T-cell (primary cell): ENCODE data around the gene E4F1. TPM values are rescaled to one million over a fixed set of nuclear protein-coding genes. Genes with fewer than 3 reads are reported as not detected.

Experiments used
- ATAC-seq, 4 experiments: fragments of 200-7000 bp in 3 of 4; fragments of 150-1000 bp in 1 of 4; cut with Tn5 transposase; replicated peaks in 1 of 4; 1 replicate in 3 of 4; 2 replicates in 1 of 4; pipeline ENCODE4 v1.10.0; 2021; ENCODE audit warnings: moderate library complexity in 3 of 4, mild to moderate bottlenecking in 2 of 4, moderate number of reproducible peaks in 1 of 4
- CTCF ChIA-PET, 2 donors: fragments of 300-600 bp; sonication (Branson Sonifier 250); formaldehyde crosslinking; loops; one replicate each; lab custom pipeline; 2022; ENCODE audit warnings: antibody characterized with exemption in 2 of 2; lab: Charles Lee
- POLR2A ChIA-PET, 2 donors: fragments of 300-600 bp; sonication (Branson Sonifier 250); formaldehyde crosslinking; loops; one replicate each; lab custom pipeline; 2022; ENCODE audit warnings: antibody characterized with exemption in 2 of 2; lab: Charles Lee
- DNase-seq, 35 experiments: peaks; one replicate each; pipeline versions ENCODE4 v3.0.0 to v3.0.0-alpha.2; 2013 to 2023
- H3K27ac ChIP-seq: one replicate; pipeline ENCODE4 v1.5.1; 2013; ENCODE audit warnings: low read length
- H3K27me3 ChIP-seq, 2 experiments: replicated peaks in 1 of 2; 1 replicate in 1 of 2; 2 replicates in 1 of 2; pipeline versions ENCODE4 v1.6.1 to v1.7.0; 2013; ENCODE audit warnings: low read length in 1 of 2, mixed read lengths in 1 of 2; ENCODE audit not compliant: control insufficient read depth in 2 of 2, insufficient read depth in 2 of 2; ENCODE audit errors: extremely low read depth in 1 of 2
- H3K36me3 ChIP-seq, 2 donors: 1 replicate in 1 of 2; 2 replicates in 1 of 2; pipeline versions ENCODE4 v1.6.1 to v1.7.0; 2013; ENCODE audit warnings: low read length in 1 of 2; ENCODE audit not compliant: control insufficient read depth in 2 of 2, insufficient read depth in 1 of 2; ENCODE audit errors: extremely low read depth in 1 of 2
- H3K4me1 ChIP-seq, 2 experiments: 1 replicate in 1 of 2; 2 replicates in 1 of 2; pipeline versions ENCODE4 v1.6.1 to v1.7.0; 2013; ENCODE audit warnings: low read length in 2 of 2, mixed read lengths in 1 of 2; ENCODE audit not compliant: insufficient read depth in 2 of 2, control insufficient read depth in 1 of 2; ENCODE audit errors: extremely low read depth in 1 of 2
- H3K4me3 ChIP-seq, 2 donors: 1 replicate in 1 of 2; 2 replicates in 1 of 2; pipeline versions ENCODE4 v1.5.1 to v1.7.0; 2013; ENCODE audit warnings: mild to moderate bottlenecking in 2 of 2, low read length in 1 of 2, moderate library complexity in 1 of 2; ENCODE audit not compliant: control insufficient read depth in 1 of 2; ENCODE audit errors: extremely low read depth in 1 of 2
- H3K9me3 ChIP-seq: 2 replicates; pipeline ENCODE4 v1.7.0; 2013
- H3K27ac Mint-ChIP-seq, 2 donors: one replicate each; pipeline ENCODE4 v1.8.0; 2020 to 2021; ENCODE audit warnings: mild to moderate bottlenecking in 2 of 2, mixed read lengths in 2 of 2
- H3K27me3 Mint-ChIP-seq, 2 donors: one replicate each; pipeline ENCODE4 v1.8.0; 2021 to 2022; ENCODE audit warnings: mixed read lengths in 2 of 2
- H3K36me3 Mint-ChIP-seq: one replicate; pipeline ENCODE4 v1.8.0; 2021; ENCODE audit warnings: mixed read lengths
- H3K4me1 Mint-ChIP-seq, 3 donors: one replicate each; pipeline ENCODE4 v1.8.0; 2020 to 2022; ENCODE audit warnings: mixed read lengths in 3 of 3, mild to moderate bottlenecking in 1 of 3
- H3K4me3 Mint-ChIP-seq, 3 donors: one replicate each; pipeline ENCODE4 v1.8.0; 2020 to 2022; ENCODE audit warnings: mild to moderate bottlenecking in 3 of 3, mixed read lengths in 3 of 3, moderate library complexity in 3 of 3
- H3K9me3 Mint-ChIP-seq, 3 donors: one replicate each; pipeline ENCODE4 v1.8.0; 2020 to 2022; ENCODE audit warnings: mixed read lengths in 3 of 3
- WGBS: methylation state at CpG from one replicate; pipeline ENCODE4 v1.1.5; 2013; ENCODE audit warnings: missing lambda C conversion rate; ENCODE audit not compliant: insufficient coverage; 5-methylcytosine and 5-hydroxymethylcytosine counted together
- total RNA-seq, 35 experiments: library from RNA in 6 of 35; stranded (reverse) in 6 of 35; fragments of 120-200 nt in 1 of 35; gene quantifications; one replicate each; pipeline versions ENCODE4 v1.2.1 to v1.2.4 and lab custom pipeline; 2013 to 2026

The E4F1 gene
- total RNA-seq, 5 donors from 2014 or later (not counting 1 experiment from before 2014, with no cell fraction given), result 32.8 to 52.0 (median 47.0) TPM

DNA sequence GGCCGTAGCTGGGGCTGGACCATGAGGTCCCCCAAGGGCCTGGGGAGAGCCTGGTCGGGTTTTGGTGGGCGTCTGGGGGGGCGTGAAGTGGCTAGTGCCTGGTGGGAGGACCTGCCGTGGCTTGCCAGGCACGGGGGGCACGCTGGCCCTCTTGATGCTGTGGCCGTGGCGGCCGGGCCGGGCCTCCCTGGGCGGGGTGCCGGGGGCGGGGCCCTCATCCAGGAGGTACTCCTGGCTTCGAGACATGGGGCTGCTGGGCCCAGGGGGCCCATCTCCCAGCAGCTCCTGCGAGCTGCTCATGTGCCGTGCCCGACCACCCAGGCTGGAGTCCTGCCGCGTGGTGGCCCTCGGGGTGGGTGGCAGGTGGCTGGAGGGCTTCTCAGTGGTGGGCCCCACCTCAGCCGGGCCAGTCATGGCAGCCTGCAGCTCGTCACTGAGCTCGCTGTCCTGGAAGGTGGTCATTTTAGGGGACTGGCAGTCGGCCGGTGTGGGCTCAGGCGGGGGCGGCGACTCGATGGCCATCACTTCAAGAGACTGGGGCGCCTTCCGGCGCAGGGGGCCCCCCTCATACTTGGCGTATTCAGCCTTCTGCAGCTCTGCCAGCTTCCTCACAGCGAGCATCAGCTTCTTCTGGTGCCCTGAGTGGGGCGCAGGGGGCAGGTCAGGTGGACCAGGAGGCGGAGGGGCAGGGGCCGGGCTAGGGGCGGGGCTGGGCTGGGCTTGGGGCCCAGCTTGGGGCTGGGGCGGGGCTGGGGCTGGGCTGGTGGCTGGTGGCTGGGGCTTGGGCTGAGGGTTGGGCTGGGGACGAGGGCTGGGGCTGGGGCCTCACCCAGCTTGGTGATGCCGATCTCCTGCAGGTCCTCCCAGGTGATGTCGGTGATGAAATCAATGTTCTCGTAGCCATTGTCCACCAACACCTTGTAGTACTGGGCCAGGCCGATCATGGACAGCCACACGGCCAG is 42.1 kb upstream of the E4F1 start:
- ATAC-seq (no peak), DNase-seq (no peak)
- ChIA-PET CTCF (no interaction called here), POLR2A (interaction anchor here in 1 of 2 donors (0.6 kb wide), 1 partner anchor 124 kb away, joined by 3 read pairs; no protein-coding TSS in a partner anchor)
- no peaks in the 10 kb centered on the region for H3K9me3 ChIP-seq
- Mint-ChIP-seq H3K4me1 (peaks cover 0 to 1% (median 0%) of the 10 kb centered on the region in 3 donors), H3K9me3 (no peaks in the 10 kb centered on the region), H3K27me3 (no peaks in the 10 kb centered on the region), H3K27ac (no peak overlapping the region), H3K36me3 (peaks cover under 1% of the 10 kb centered on the region), H3K4me3 (no peak overlapping the region)
- H3K36me3 ChIP-seq, result no peaks in the 10 kb centered on the region
- peaks cover 0 to 6% of the 10 kb centered on the region in 2 experiments for H3K4me1 ChIP-seq
- WGBS, result 88% methylated on average over 43 of the region's 46 CpGs
- no peak overlapping the region for H3K27ac ChIP-seq
- no peaks in the 10 kb centered on the region for H3K27me3 ChIP-seq
- H3K4me3 ChIP-seq, result no peak overlapping the region

DNA sequence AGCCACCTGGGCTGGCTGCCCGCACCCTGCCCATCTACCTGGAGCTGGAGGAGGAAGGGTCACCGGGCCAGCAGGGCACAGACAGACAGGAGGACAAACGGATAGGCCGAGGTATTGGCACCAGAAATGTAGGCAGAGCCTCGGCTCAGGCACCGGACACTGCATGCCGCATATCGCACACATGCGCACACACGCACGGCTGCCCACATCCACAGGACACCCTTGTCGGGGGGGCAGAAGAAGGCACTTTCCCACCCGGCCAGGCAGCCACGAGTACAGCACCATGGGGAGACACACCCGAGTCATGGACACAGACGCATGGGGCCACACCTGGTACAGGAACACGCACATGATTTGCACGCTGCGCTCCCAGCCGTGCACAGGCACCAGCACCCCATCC is 41.4 kb upstream of the E4F1 start:
- ATAC-seq (no peak), DNase-seq (no peak)
- peaks cover 0 to 6% of the 10 kb centered on the region in 2 experiments for H3K4me1 ChIP-seq
- ChIA-PET CTCF (no interaction called here), POLR2A (no interaction called here)
- no peak overlapping the region for H3K27ac ChIP-seq
- no peaks in the 10 kb centered on the region for H3K27me3 ChIP-seq
- WGBS, result 78% methylated on average over 20 of the region's 20 CpGs
- Mint-ChIP-seq H3K27ac (no peak overlapping the region), H3K4me1 (peaks cover 0 to 1% (median 0%) of the 10 kb centered on the region in 3 donors), H3K4me3 (no peak overlapping the region), H3K9me3 (no peaks in the 10 kb centered on the region), H3K27me3 (no peaks in the 10 kb centered on the region), H3K36me3 (no peaks in the 10 kb centered on the region)
- no peaks in the 10 kb centered on the region for H3K36me3 ChIP-seq
- no peak overlapping the region for H3K4me3 ChIP-seq
- H3K9me3 ChIP-seq, result no peaks in the 10 kb centered on the region

DNA sequence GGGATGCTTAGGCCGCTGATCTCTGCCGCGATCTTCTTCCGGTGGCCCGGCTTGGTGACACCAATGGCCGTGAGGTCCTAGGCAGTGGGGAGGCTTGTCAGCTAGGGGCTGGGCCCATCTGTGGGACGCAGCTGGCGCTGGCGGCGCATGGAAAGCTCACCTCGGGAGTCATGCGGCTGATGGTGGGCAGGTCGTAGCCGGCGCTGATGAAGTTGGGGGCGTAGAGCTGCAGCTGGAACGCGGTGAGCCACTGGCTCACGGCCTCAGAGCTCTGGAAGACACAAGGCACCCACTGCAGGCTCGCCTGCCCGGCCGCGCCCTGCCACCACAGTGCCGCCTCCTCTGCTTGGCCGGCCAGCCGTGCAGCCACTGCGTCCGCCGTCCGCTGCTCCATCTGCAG is 39.7 kb upstream of the E4F1 start:
- Mint-ChIP-seq H3K4me1 (peaks cover 0 to 1% (median 0%) of the 10 kb centered on the region in 3 donors), H3K4me3 (no peak overlapping the region), H3K9me3 (no peaks in the 10 kb centered on the region), H3K27me3 (no peaks in the 10 kb centered on the region), H3K36me3 (no peaks in the 10 kb centered on the region), H3K27ac (no peak overlapping the region)
- no peak overlapping the region for H3K4me3 ChIP-seq
- POLR2A ChIA-PET, result no interaction called here
- peaks cover 0 to 6% of the 10 kb centered on the region in 2 experiments for H3K4me1 ChIP-seq
- no peaks in the 10 kb centered on the region for H3K36me3 ChIP-seq
- no peak for ATAC-seq
- peaks cover 0 to 1% of the 10 kb centered on the region in 2 experiments for H3K27me3 ChIP-seq
- H3K27ac ChIP-seq, result no peak overlapping the region
- WGBS, result 94% methylated on average over 30 of the region's 30 CpGs
- CTCF ChIA-PET, result no interaction called here
- H3K9me3 ChIP-seq, result no peaks in the 10 kb centered on the region
- no peak for DNase-seq

DNA sequence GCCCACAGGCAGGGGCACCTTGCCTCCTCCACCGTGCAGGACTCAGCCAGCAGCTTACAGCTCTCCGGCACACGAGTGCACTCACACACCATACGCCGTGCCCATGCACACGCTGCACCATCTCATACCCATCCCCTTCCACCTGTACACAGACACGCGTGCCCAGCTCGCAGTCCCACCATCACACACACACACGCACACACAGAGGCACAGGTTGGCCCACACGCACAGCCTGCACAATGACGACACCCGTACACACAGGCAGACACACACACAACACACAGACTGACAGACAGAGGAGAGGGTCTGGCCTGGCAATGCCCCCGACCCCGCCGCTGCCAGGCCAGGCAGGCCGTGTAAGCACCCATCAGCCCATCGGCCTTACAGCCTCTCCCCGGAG is 39.0 kb upstream of the E4F1 start:
- H3K36me3 ChIP-seq, result no peaks in the 10 kb centered on the region
- Mint-ChIP-seq H3K4me1 (peaks cover 0 to 1% (median 0%) of the 10 kb centered on the region in 3 donors), H3K4me3 (no peak overlapping the region), H3K9me3 (no peaks in the 10 kb centered on the region), H3K36me3 (no peaks in the 10 kb centered on the region), H3K27ac (no peak overlapping the region), H3K27me3 (no peaks in the 10 kb centered on the region)
- CTCF ChIA-PET, result no interaction called here
- H3K27ac ChIP-seq, result no peak overlapping the region
- WGBS, result 91% methylated on average over 18 of the region's 19 CpGs
- POLR2A ChIA-PET, result no interaction called here
- DNase-seq (no peak), ATAC-seq (no peak)
- peaks cover 0 to 4% of the 10 kb centered on the region in 2 experiments for H3K4me1 ChIP-seq
- peaks cover 0 to 4% of the 10 kb centered on the region in 2 experiments for H3K27me3 ChIP-seq
- H3K4me3 ChIP-seq, result no peak overlapping the region
- H3K9me3 ChIP-seq, result no peaks in the 10 kb centered on the region

DNA sequence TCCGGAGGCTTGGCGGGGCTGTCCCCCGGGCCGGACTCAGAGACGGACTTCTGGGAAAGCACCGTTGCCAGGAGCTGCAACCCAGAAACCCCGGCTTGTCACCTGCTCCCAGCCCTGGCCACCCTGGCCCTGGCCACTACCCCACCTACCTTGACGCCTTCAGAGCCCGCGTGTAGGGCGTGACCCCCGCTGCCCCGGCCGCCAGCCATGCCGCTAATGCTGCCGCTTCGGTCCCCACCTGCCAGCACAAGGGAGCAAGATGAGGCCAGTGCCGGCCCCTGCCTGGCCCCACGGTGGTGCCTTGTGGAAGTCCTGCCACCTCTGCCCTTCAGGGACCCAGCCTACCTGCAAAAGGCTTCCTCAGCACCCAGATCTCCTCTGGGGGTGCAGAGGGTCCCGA is 38.4 kb upstream of the E4F1 start:
- Histone ChIP-seq H3K4me3 (no peak overlapping the region), H3K27ac (no peak overlapping the region), H3K4me1 (peaks cover 0 to 3% of the 10 kb centered on the region in 2 experiments), H3K27me3 (peaks cover 0 to 4% of the 10 kb centered on the region in 2 experiments), H3K36me3 (no peaks in the 10 kb centered on the region), H3K9me3 (no peaks in the 10 kb centered on the region)
- DNase-seq (no peak), ATAC-seq (no peak)
- POLR2A ChIA-PET, result no interaction called here
- 89% methylated on average over 20 of the region's 20 CpGs for WGBS
- H3K4me3 Mint-ChIP-seq, result no peak overlapping the region
- H3K9me3 Mint-ChIP-seq, result no peaks in the 10 kb centered on the region
- no peaks in the 10 kb centered on the region for H3K27me3 Mint-ChIP-seq
- CTCF ChIA-PET, result no interaction called here
- H3K27ac Mint-ChIP-seq, result no peak overlapping the region
- H3K4me1 Mint-ChIP-seq, result peaks cover 0 to 1% (median 0%) of the 10 kb centered on the region in 3 donors
- H3K36me3 Mint-ChIP-seq, result no peaks in the 10 kb centered on the region

- no peak overlapping the region for H3K27ac Mint-ChIP-seq
- Histone ChIP-seq H3K9me3 (no peaks in the 10 kb centered on the region), H3K36me3 (no peaks in the 10 kb centered on the region), H3K27me3 (peaks cover 0 to 4% of the 10 kb centered on the region in 2 experiments), H3K4me1 (peaks cover 0 to 3% of the 10 kb centered on the region in 2 experiments), H3K27ac (no peak overlapping the region), H3K4me3 (no peak overlapping the region)
- no peaks in the 10 kb centered on the region for H3K27me3 Mint-ChIP-seq
- DNase-seq (no peak), ATAC-seq (no peak)
- H3K36me3 Mint-ChIP-seq, result no peaks in the 10 kb centered on the region
- CTCF ChIA-PET, result no interaction called here
- H3K4me3 Mint-ChIP-seq, result no peak overlapping the region
- 93% methylated on average over 8 of the region's 13 CpGs for WGBS
- no peaks in the 10 kb centered on the region for H3K9me3 Mint-ChIP-seq
- peaks cover 0 to 1% (median 0%) of the 10 kb centered on the region in 3 donors for H3K4me1 Mint-ChIP-seq
- POLR2A ChIA-PET, result no interaction called here
Measured at GRCh38 chr16:2186064-2186463, 37.3 kb upstream of the E4F1 start.
